Activated naive CD4-positive, alpha-beta T cell treated with anti-CD3 and anti-CD28 coated beads, Interleukin-2, amount 10 ng/mL, durations not matched to agents 7 days and 5 days (primary cell): ENCODE measurements around the gene SIGLEC10.
A peak's percentile ranks its signal among the peaks of the same experiment; 100 is the strongest.
"Not testable (repeated sequence)": the region's sequence is repeated elsewhere in the genome, so short reads cannot be mapped to it uniquely, and the experiment has no call there.

Experiments
- CTCF ChIA-PET: fragments of 350-600 bp; sonication (Branson Sonifier 250); formaldehyde crosslinking; loops from one replicate; lab custom pipeline; 2021; ENCODE audit warnings: antibody characterized with exemption; lab: Charles Lee
- DNase-seq: peaks from one replicate; pipeline ENCODE4 v3.0.0-alpha.2; 2020
- H3K27ac Mint-ChIP-seq: one replicate; pipeline ENCODE4 v1.8.0; 2021; ENCODE audit warnings: mild to moderate bottlenecking, moderate library complexity, mixed read lengths
- H3K27me3 Mint-ChIP-seq: one replicate; pipeline ENCODE4 v1.8.0; 2021; ENCODE audit warnings: mild to moderate bottlenecking, mixed read lengths
- H3K36me3 Mint-ChIP-seq: one replicate; pipeline ENCODE4 v1.8.0; 2021; ENCODE audit warnings: mixed read lengths
- H3K4me1 Mint-ChIP-seq: one replicate; pipeline ENCODE4 v1.8.0; 2021; ENCODE audit warnings: mixed read lengths
- H3K4me3 Mint-ChIP-seq: one replicate; pipeline ENCODE4 v1.8.0; 2021; ENCODE audit warnings: mild to moderate bottlenecking, moderate library complexity, mixed read lengths
- H3K9me3 Mint-ChIP-seq: one replicate; pipeline ENCODE4 v1.8.0; 2021; ENCODE audit warnings: mixed read lengths

The SIGLEC10 gene

DNA sequence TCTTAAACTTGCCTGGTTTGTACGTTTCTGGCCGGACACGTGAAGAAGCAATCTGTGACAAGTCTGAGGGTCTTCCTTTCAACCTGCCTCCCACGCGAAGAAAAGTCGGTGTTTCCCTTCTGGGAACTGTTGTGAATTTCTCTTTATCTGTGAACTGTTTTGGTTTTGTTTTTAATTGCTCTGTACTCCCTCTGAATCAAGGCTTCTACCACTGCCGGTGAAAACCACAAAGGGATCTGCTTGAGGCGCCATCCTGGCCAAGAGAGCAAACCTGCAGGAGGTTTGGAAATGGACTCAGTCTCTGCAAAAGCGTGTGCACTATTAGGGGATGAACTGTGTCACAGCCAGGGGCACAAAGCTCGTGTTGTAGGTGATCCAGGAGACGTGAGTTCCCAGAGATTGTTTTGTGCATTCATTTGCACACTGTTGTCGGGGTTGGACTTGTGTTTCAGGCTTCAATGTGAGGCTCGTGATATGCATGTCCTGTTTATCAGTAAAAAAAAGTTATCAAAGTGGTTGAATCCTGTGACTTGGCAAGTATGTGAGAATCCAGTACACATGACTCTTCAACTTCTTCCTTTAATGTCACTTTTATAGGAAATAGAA, 31.1 kb upstream of the SIGLEC10 start:
- Mint-ChIP-seq H3K27me3 (peaks cover 39% of the 10 kb centered on the region), H3K4me3 (peak overlapping the region; percentile 32), H3K36me3 (peaks cover 7% of the 10 kb centered on the region), H3K4me1 (peaks cover 25% of the 10 kb centered on the region), H3K9me3 (peaks cover 20% of the 10 kb centered on the region), H3K27ac (peak overlapping the region; percentile 8)
- DNase-seq = peak; percentile 44
- CTCF ChIA-PET = interaction anchor here (1.2 to 1.4 kb wide), 3 partner anchors 9 to 28 kb away, joined by 3 read pairs; no protein-coding TSS in a partner anchor

DNA sequence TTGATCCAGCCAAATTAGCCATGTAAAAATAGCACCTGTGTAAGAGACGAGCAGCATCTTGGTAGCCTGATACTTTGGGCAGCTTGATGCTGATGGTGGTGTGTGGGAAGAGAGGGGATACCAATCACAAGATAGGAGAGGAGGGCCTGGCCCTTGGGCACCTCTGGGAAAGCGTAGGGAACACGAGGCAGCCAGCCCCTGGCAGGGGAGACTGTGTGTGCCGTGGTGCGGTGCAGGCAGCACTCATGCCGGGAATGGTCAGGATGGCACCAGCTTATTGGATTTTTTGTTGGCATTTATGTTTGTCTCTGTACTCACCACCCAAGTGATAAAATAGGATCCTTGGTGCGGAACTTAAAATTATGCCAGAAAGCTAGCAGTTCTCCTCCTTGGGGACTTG, 30.6 kb upstream of the SIGLEC10 start:
- Mint-ChIP-seq H3K4me3 (peak overlapping the region; percentile 32), H3K9me3 (peaks cover 20% of the 10 kb centered on the region), H3K27ac (no peak overlapping the region), H3K4me1 (peaks cover 26% of the 10 kb centered on the region), H3K36me3 (peaks cover 7% of the 10 kb centered on the region), H3K27me3 (peaks cover 42% of the 10 kb centered on the region)
- DNase-seq = no peak
- CTCF ChIA-PET = interaction anchor here (1.2 kb wide), 1 partner anchor 27 kb away, joined by 3 read pairs; no protein-coding TSS in a partner anchor

- H3K27me3 Mint-ChIP-seq = peaks cover 46% of the 10 kb centered on the region
- H3K9me3 Mint-ChIP-seq = peaks cover 20% of the 10 kb centered on the region
- not testable (repeated sequence) for H3K36me3 Mint-ChIP-seq, DNase-seq, H3K4me3 Mint-ChIP-seq, H3K27ac Mint-ChIP-seq
- CTCF ChIA-PET = interaction anchor here (1.2 kb wide), 1 partner anchor 27 kb away, joined by 3 read pairs; no protein-coding TSS in a partner anchor
- H3K4me1 Mint-ChIP-seq = peaks cover 30% of the 10 kb centered on the region
These were observed 30.1 kb upstream of the SIGLEC10 start for GRCh38 chr19:51447510-51447909.

- Mint-ChIP-seq H3K4me1 (peaks cover 46% of the 10 kb centered on the region), H3K36me3 (peaks cover 1% of the 10 kb centered on the region), H3K4me3 (peak overlapping the region; percentile 70), H3K27me3 (peaks cover 66% of the 10 kb centered on the region), H3K9me3 (peaks cover under 1% of the 10 kb centered on the region), H3K27ac (peak overlapping the region; percentile 62)
- DNase-seq = peak; percentile 91
- CTCF ChIA-PET = interaction anchor here (0.9 to 6.9 kb wide), 6 partner anchors 20 to 215 kb away, joined by 3 to 58 read pairs (median 5); partner anchors contain the start of gene SIGLEC10
These were observed 24.3 kb upstream of the SIGLEC10 start for GRCh38 chr19:51441410-51442390.

- CTCF ChIA-PET = interaction anchor here (1.0 to 6.9 kb wide), 7 partner anchors 16 to 216 kb away, joined by 3 to 58 read pairs (median 6); partner anchors contain the start of gene SIGLEC10
- H3K27ac Mint-ChIP-seq = no peak overlapping the region
- peak overlapping the region; percentile 70 for H3K4me3 Mint-ChIP-seq
- H3K4me1 Mint-ChIP-seq = peaks cover 45% of the 10 kb centered on the region
- DNase-seq = peak; percentile 24
- H3K27me3 Mint-ChIP-seq = peaks cover 68% of the 10 kb centered on the region
- H3K36me3 Mint-ChIP-seq = no peaks in the 10 kb centered on the region
- H3K9me3 Mint-ChIP-seq = no peaks in the 10 kb centered on the region
These were observed 23.5 kb upstream of the SIGLEC10 start for GRCh38 chr19:51440846-51441409.

DNA sequence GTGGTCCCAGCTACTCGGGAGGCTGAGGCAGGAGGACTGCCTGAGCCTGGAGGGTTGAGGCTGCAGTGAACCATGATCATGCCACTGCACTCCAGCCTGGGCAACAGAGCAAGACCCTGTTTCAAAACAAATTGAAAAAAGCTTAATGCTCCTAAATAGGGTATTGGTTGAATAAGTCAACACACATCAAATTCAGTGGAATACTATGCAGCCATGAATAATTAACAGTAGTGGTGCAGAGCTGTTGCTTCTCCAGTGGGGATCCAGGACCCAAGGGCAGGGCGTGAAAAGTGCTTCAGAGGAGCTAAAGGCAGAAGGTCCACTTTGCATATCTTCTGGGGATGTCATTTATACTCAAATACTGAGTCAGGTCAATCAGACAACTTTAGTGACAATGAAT, 22.6 kb upstream of the SIGLEC10 start:
- H3K27me3 Mint-ChIP-seq = peaks cover 64% of the 10 kb centered on the region
- H3K9me3 Mint-ChIP-seq = no peaks in the 10 kb centered on the region
- peaks cover 45% of the 10 kb centered on the region for H3K4me1 Mint-ChIP-seq
- H3K4me3 Mint-ChIP-seq = no peak overlapping the region
- H3K36me3 Mint-ChIP-seq = no peaks in the 10 kb centered on the region
- CTCF ChIA-PET = interaction anchor here (1.4 to 6.9 kb wide), 9 partner anchors 9 to 101 kb away, joined by 3 to 58 read pairs (median 5); partner anchors contain the start of gene SIGLEC10
- DNase-seq = no peak
- no peak overlapping the region for H3K27ac Mint-ChIP-seq

- no peak overlapping the region for H3K4me3 Mint-ChIP-seq
- H3K4me1 Mint-ChIP-seq = peaks cover 45% of the 10 kb centered on the region
- no peaks in the 10 kb centered on the region for H3K36me3 Mint-ChIP-seq
- peaks cover 60% of the 10 kb centered on the region for H3K27me3 Mint-ChIP-seq
- H3K9me3 Mint-ChIP-seq = no peaks in the 10 kb centered on the region
- no peak overlapping the region for H3K27ac Mint-ChIP-seq
- CTCF ChIA-PET = interaction anchor here (0.8 to 6.9 kb wide), 10 partner anchors 10 to 1166 kb away, joined by 3 to 58 read pairs (median 6); partner anchors contain the start of gene SIGLEC10
- DNase-seq = peak; percentile 53
These were observed 21.6 kb upstream of the SIGLEC10 start for GRCh38 chr19:51439021-51439465.

DNA sequence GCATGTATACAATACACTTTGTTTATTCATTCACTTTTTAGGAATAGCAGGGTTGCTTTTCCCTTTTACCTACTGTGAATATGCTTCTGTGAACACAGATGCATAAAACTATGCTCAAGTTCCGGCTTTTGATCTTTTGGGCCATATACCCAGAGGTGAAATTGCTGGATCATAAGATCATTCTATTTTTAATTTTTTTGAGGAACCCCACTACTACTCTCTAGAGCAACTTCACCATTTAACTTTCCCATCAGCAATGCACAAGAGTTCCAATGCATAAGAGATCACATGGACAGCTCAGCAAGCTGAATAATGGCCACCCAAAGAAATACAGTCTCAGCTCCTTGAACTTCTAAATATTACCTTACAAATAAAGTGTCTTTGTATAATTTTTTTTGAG, 17.0 kb upstream of the SIGLEC10 start:
- H3K27ac Mint-ChIP-seq = no peak overlapping the region
- peaks cover 10% of the 10 kb centered on the region for H3K4me1 Mint-ChIP-seq
- no peaks in the 10 kb centered on the region for H3K36me3 Mint-ChIP-seq
- H3K9me3 Mint-ChIP-seq = no peaks in the 10 kb centered on the region
- no peak overlapping the region for H3K4me3 Mint-ChIP-seq
- peaks cover 30% of the 10 kb centered on the region for H3K27me3 Mint-ChIP-seq
- no peak for DNase-seq
- CTCF ChIA-PET = interaction anchor here (0.9 to 1.5 kb wide), 2 partner anchors 10 to 38 kb away, joined by 3 to 4 read pairs; no protein-coding TSS in a partner anchor

DNA sequence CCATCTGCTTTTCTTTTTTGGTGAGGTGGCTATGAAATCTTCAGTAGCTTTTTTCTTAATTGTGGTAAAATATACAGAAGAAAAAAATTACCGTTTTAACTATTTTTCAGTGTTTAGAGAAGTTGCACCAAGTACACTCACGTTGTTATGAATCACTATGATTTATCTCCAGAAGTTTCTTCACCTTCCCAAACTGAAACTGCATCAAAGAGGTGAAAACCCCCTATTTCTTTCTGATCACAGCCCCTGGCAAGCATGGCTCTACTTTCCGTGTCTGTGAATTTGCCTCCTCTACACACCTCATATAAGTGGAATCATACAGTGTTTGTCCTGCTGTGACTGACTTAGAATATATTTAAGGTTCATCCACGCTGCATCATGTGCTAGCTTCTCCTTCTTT, 15.6 kb upstream of the SIGLEC10 start:
- H3K9me3 Mint-ChIP-seq = no peaks in the 10 kb centered on the region
- peaks cover 18% of the 10 kb centered on the region for H3K27me3 Mint-ChIP-seq
- H3K4me3 Mint-ChIP-seq = no peak overlapping the region
- peaks cover under 1% of the 10 kb centered on the region for H3K4me1 Mint-ChIP-seq
- DNase-seq = no peak
- CTCF ChIA-PET = no interaction called here
- no peaks in the 10 kb centered on the region for H3K36me3 Mint-ChIP-seq
- no peak overlapping the region for H3K27ac Mint-ChIP-seq

DNA sequence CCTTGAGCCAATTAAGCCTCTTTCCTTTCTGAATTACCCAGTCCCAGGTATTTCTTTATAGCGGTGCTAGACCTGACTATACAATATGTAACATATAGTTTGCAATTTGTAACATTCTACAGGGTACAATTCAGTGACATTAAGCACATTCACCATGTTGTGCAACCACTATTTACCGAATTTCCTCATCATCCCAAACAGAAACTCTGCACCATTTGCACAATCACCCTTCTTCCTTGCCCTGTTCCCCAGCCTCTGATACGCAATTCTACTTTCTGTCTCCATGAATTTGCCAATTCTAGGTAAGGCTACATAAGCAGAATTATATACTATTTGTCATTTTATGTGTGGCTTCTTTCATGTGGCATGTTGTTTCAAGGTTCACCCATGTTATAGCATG, 13.7 kb upstream of the SIGLEC10 start:
- H3K9me3 Mint-ChIP-seq = no peaks in the 10 kb centered on the region
- H3K4me3 Mint-ChIP-seq = no peak overlapping the region
- no peak overlapping the region for H3K27ac Mint-ChIP-seq
- no peak for DNase-seq
- CTCF ChIA-PET = no interaction called here
- no peaks in the 10 kb centered on the region for H3K36me3 Mint-ChIP-seq
- no peaks in the 10 kb centered on the region for H3K4me1 Mint-ChIP-seq
- H3K27me3 Mint-ChIP-seq = peaks cover 13% of the 10 kb centered on the region

DNA sequence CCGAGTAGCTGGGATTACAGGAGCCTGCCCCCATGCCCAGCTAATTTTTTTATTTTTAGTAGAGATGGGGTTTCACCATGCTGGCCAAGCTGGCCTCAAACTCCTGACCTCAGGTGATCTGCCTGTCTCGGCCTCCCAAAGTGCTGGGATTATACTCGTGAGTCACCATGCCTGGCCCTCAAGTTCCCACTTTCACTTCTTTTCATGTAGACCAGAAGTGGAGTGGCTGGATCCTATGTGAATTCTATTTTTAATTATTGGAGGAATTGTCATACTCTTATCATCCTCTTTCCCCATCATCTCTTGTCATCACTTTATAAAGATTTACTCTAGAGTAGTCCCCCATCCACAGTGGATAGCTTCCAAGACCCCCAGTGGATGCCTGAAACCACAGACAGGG, 12.8 kb upstream of the SIGLEC10 start:
- Mint-ChIP-seq H3K36me3 (no peaks in the 10 kb centered on the region), H3K27me3 (peaks cover 15% of the 10 kb centered on the region), H3K4me1 (no peaks in the 10 kb centered on the region), H3K27ac (no peak overlapping the region), H3K4me3 (no peak overlapping the region), H3K9me3 (no peaks in the 10 kb centered on the region)
- no peak for DNase-seq
- CTCF ChIA-PET = no interaction called here

- no peak overlapping the region for H3K4me3 Mint-ChIP-seq
- H3K9me3 Mint-ChIP-seq = no peaks in the 10 kb centered on the region
- DNase-seq = no peak
- no peaks in the 10 kb centered on the region for H3K4me1 Mint-ChIP-seq
- no peak overlapping the region for H3K27ac Mint-ChIP-seq
- H3K36me3 Mint-ChIP-seq = no peaks in the 10 kb centered on the region
- peaks cover 17% of the 10 kb centered on the region for H3K27me3 Mint-ChIP-seq
- CTCF ChIA-PET = interaction anchor here (1.5 to 1.6 kb wide), 2 partner anchors 9 to 89 kb away, joined by 3 to 7 read pairs; no protein-coding TSS in a partner anchor
These were observed 9.8 kb upstream of the SIGLEC10 start for GRCh38 chr19:51427201-51427600.

- H3K4me3 Mint-ChIP-seq = no peak overlapping the region
- H3K4me1 Mint-ChIP-seq = peaks cover 6% of the 10 kb centered on the region
- no peak overlapping the region for H3K27ac Mint-ChIP-seq
- peak; percentile 91 for DNase-seq
- no peaks in the 10 kb centered on the region for H3K36me3 Mint-ChIP-seq
- peaks cover 57% of the 10 kb centered on the region for H3K27me3 Mint-ChIP-seq
- H3K9me3 Mint-ChIP-seq = no peaks in the 10 kb centered on the region
- CTCF ChIA-PET = interaction anchor here (0.6 to 1.9 kb wide), 12 partner anchors 14 to 239 kb away, joined by 3 to 9 read pairs (median 3); no protein-coding TSS in a partner anchor
These were observed 4.6 kb upstream of the SIGLEC10 start for GRCh38 chr19:51422053-51422448.
